HEK293 (cell line): ENCODE data around the gene MAN1C1.

Experiments
- CTCF ChIA-PET: fragments of 350-600 bp; formaldehyde crosslinking; extraction: SDS; loops from one replicate; lab custom pipeline; 2021; ENCODE audit warnings: antibody characterized with exemption; lab: Yijun Ruan, JAX
- POLR2A ChIA-PET: fragments of 300-600 bp; formaldehyde crosslinking; extraction: SDS; loops from one replicate; lab custom pipeline; 2020; ENCODE audit warnings: antibody characterized with exemption, inconsistent platforms; lab: Yijun Ruan, JAX
- H3K27ac ChIP-seq: fragments of 200-500 bp; sonication (Bioruptor generic); 2 replicates; pipeline ENCODE4 v1.5.1; 2014; ENCODE audit warnings: low read depth, low read length, control low read depth, inconsistent platforms; ENCODE audit errors: extremely low read depth
- H3K36me3 ChIP-seq, 2 experiments: fragments of 200-500 bp in 1 of 2; sonication (Bioruptor generic) in 1 of 2; 1 replicate in 1 of 2; 2 replicates in 1 of 2; pipeline ENCODE4 v1.5.1; 2014 to 2017; ENCODE audit warnings: inconsistent platforms in 2 of 2, low read length in 2 of 2; ENCODE audit not compliant: control insufficient read depth in 2 of 2, insufficient read depth in 1 of 2
- H3K4me1 ChIP-seq: fragments of 200-500 bp; sonication (Bioruptor generic); 2 replicates; pipeline ENCODE4 v1.5.1; 2014; ENCODE audit warnings: mild to moderate bottlenecking, low read length, inconsistent platforms; ENCODE audit not compliant: control insufficient read depth, insufficient read depth
- H3K4me3 ChIP-seq: 2 replicates; pipeline ENCODE4 v1.5.1; 2011; ENCODE audit warnings: low read depth, mild to moderate bottlenecking, control low read depth, low read length, moderate library complexity
- H3K9me3 ChIP-seq: fragments of 200-500 bp; sonication (Bioruptor generic); 2 replicates; pipeline ENCODE4 v1.5.1; 2014; ENCODE audit warnings: low read depth, low read length, inconsistent platforms; ENCODE audit not compliant: control insufficient read depth, insufficient read depth
- BCL11A ChIP-seq: fragments of 450-650 bp; formaldehyde crosslinking; IDR thresholded peaks from 2 replicates; pipeline ENCODE4 v1.5.1; 2016; ENCODE audit warnings: low read depth, missing biosample characterization, missing genetic modification characterization
- EGR2 ChIP-seq: fragments of 450-650 bp; formaldehyde crosslinking; IDR thresholded peaks from 2 replicates; pipeline ENCODE4 v1.5.1; 2016; ENCODE audit warnings: low read depth, missing biosample characterization, missing genetic modification characterization
- HOXA7 ChIP-seq: sonication (generic); formaldehyde crosslinking; IDR thresholded peaks from 2 replicates; pipeline ENCODE4 v1.8.1; 2022; ENCODE audit warnings: missing genetic modification reagents, borderline replicate concordance
- KLF1 ChIP-seq: fragments of 450-650 bp; formaldehyde crosslinking; IDR thresholded peaks from 2 replicates; pipeline ENCODE4 v1.5.1; 2016; ENCODE audit warnings: missing biosample characterization, missing genetic modification characterization
- KLF8 ChIP-seq: fragments of 450-650 bp; formaldehyde crosslinking; IDR thresholded peaks from 2 replicates; pipeline ENCODE4 v1.5.1; 2016; ENCODE audit warnings: missing biosample characterization, missing genetic modification characterization
- MZF1 ChIP-seq: fragments of 450-650 bp; formaldehyde crosslinking; IDR thresholded peaks from 2 replicates; pipeline ENCODE4 v1.5.1; 2017; ENCODE audit warnings: missing biosample characterization, missing genetic modification characterization, borderline replicate concordance
- PBX3 ChIP-seq: sonication (generic); formaldehyde crosslinking; IDR thresholded peaks from 2 replicates; pipeline ENCODE4 v1.8.1; 2022; ENCODE audit warnings: mild to moderate bottlenecking, moderate library complexity, missing genetic modification reagents
- ZBTB17 ChIP-seq: fragments of 450-650 bp; formaldehyde crosslinking; IDR thresholded peaks from 2 replicates; pipeline ENCODE4 v1.5.1; 2016; ENCODE audit warnings: missing biosample characterization, missing genetic modification characterization
- ZBTB48 ChIP-seq: fragments of 450-650 bp; formaldehyde crosslinking; IDR thresholded peaks from 2 replicates; pipeline ENCODE4 v1.5.1; 2016; ENCODE audit warnings: missing biosample characterization, missing genetic modification characterization
- ZFHX2 ChIP-seq: fragments of 450-650 bp; formaldehyde crosslinking; conservative IDR thresholded peaks from 2 replicates; pipeline ENCODE4 v1.5.1; 2016; ENCODE audit warnings: missing biosample characterization, missing genetic modification characterization
- ZNF133 ChIP-seq: fragments of 450-650 bp; formaldehyde crosslinking; IDR thresholded peaks from 2 replicates; pipeline ENCODE4 v1.5.1; 2016; ENCODE audit warnings: missing biosample characterization, missing genetic modification characterization
- ZNF138 ChIP-seq: fragments of 450-650 bp; formaldehyde crosslinking; IDR thresholded peaks from 2 replicates; pipeline ENCODE4 v1.5.1; 2016; ENCODE audit warnings: missing biosample characterization, missing genetic modification characterization, borderline replicate concordance
- ZNF174 ChIP-seq: fragments of 450-650 bp; formaldehyde crosslinking; IDR thresholded peaks from 2 replicates; pipeline ENCODE4 v1.5.0; 2017; ENCODE audit warnings: missing biosample characterization, mild to moderate bottlenecking, missing genetic modification characterization
- ZNF623 ChIP-seq: fragments of 450-650 bp; formaldehyde crosslinking; IDR thresholded peaks from 2 replicates; pipeline ENCODE4 v1.5.1; 2016; ENCODE audit warnings: missing biosample characterization, missing genetic modification characterization
- ZNF660 ChIP-seq: fragments of 450-650 bp; IDR thresholded peaks from 2 replicates; pipeline ENCODE4 v1.5.1; 2018; ENCODE audit warnings: missing biosample characterization, mild to moderate bottlenecking, missing genetic modification characterization
- ZNF664 ChIP-seq: fragments of 450-650 bp; formaldehyde crosslinking; IDR thresholded peaks from 2 replicates; pipeline ENCODE4 v1.5.1; 2016; ENCODE audit warnings: missing biosample characterization, missing genetic modification characterization
- ZSCAN4 ChIP-seq: fragments of 450-650 bp; formaldehyde crosslinking; IDR thresholded peaks from 2 replicates; pipeline ENCODE4 v1.5.1; 2017; ENCODE audit warnings: missing biosample characterization, missing genetic modification characterization

Gene MAN1C1

GRCh38 chr1:25673962-25674806 lies 57.6 kb downstream of the MAN1C1 start:
- no peak overlapping the region for H3K27ac ChIP-seq
- H3K4me1 ChIP-seq = peaks cover 8% of the 10 kb centered on the region
- H3K36me3 ChIP-seq = no peaks in the 10 kb centered on the region
- no peak overlapping the region for H3K4me3 ChIP-seq
- CTCF ChIA-PET = interaction anchor here (0.6 kb wide), 1 partner anchor 422 kb away, joined by 5 read pairs; no protein-coding TSS in a partner anchor
- H3K9me3 ChIP-seq = no peaks in the 10 kb centered on the region
- TF ChIP-seq ZSCAN4 = no peak
- TF ChIP-seq MZF1 = no peak
- 0 out of 2 replicates have a peak, but pooled peaks have one; percentile 26 for TF ChIP-seq ZNF664
- TF ChIP-seq KLF8 (tag by site-specific recombination) = no peak
- no peak for TF ChIP-seq ZNF660
- peak; percentile 94 for TF ChIP-seq ZNF623 (tag by site-specific recombination)
- no peak for TF ChIP-seq HOXA7 (CRISPR knock-in tag)
- no peak for TF ChIP-seq ZNF138
- TF ChIP-seq ZFHX2 = peak; percentile 41; the same call in 1 of the 2 replicates
- TF ChIP-seq ZNF133 = no peak
- TF ChIP-seq EGR2 = peak; percentile 74
- POLR2A ChIA-PET = no interaction called here

- Histone ChIP-seq H3K4me3 (no peak overlapping the region), H3K27ac (no peak overlapping the region), H3K9me3 (no peaks in the 10 kb centered on the region), H3K4me1 (peaks cover 8% of the 10 kb centered on the region), H3K36me3 (no peaks in the 10 kb centered on the region)
- CTCF ChIA-PET = interaction anchor here (0.6 kb wide), 1 partner anchor 153 kb away, joined by 3 read pairs; no protein-coding TSS in a partner anchor
- TF ChIP-seq ZBTB48 (no peak), BCL11A (tag by site-specific recombination) (no peak), MZF1 (no peak), PBX3 (CRISPR knock-in tag) (no peak), KLF1 (no peak)
- POLR2A ChIA-PET = no interaction called here
Observed at GRCh38 chr1:25674807-25675084, 58.2 kb downstream of the MAN1C1 start.

- no peak overlapping the region for H3K4me3 ChIP-seq
- CTCF ChIA-PET = interaction anchor here (0.6 to 1.6 kb wide), 3 partner anchors 16 to 124 kb away, joined by 3 to 5 read pairs (median 4); no protein-coding TSS in a partner anchor
- no peaks in the 10 kb centered on the region for H3K9me3 ChIP-seq
- no peaks in the 10 kb centered on the region for H3K36me3 ChIP-seq
- POLR2A ChIA-PET = no interaction called here
- TF ChIP-seq ZFHX2 = peak; percentile 78
- peak; percentile 83 for TF ChIP-seq EGR2
- no peak for TF ChIP-seq ZNF174
- TF ChIP-seq ZBTB17 (tag by site-specific recombination) = no peak
- no peak overlapping the region for H3K27ac ChIP-seq
- H3K4me1 ChIP-seq = peaks cover 8% of the 10 kb centered on the region
Observed at GRCh38 chr1:25675729-25676476, 59.3 kb downstream of the MAN1C1 start.
